GM12872 (cell line): ENCODE measurements around the gene OR56A1.

Experiments used
- TF ChIP-seq, protein P1 (sequence below): IDR thresholded peaks from 3 replicates; pipeline ENCODE4 v1.5.1; 2011; ENCODE audit warnings: low read depth, mild to moderate bottlenecking, low read length, moderate library complexity; ENCODE audit not compliant: insufficient read depth

The OR56A1 gene, protein sequence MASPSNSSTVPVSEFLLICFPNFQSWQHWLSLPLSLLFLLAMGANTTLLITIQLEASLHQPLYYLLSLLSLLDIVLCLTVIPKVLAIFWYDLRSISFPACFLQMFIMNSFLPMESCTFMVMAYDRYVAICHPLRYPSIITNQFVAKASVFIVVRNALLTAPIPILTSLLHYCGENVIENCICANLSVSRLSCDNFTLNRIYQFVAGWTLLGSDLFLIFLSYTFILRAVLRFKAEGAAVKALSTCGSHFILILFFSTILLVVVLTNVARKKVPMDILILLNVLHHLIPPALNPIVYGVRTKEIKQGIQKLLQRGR

DNA sequence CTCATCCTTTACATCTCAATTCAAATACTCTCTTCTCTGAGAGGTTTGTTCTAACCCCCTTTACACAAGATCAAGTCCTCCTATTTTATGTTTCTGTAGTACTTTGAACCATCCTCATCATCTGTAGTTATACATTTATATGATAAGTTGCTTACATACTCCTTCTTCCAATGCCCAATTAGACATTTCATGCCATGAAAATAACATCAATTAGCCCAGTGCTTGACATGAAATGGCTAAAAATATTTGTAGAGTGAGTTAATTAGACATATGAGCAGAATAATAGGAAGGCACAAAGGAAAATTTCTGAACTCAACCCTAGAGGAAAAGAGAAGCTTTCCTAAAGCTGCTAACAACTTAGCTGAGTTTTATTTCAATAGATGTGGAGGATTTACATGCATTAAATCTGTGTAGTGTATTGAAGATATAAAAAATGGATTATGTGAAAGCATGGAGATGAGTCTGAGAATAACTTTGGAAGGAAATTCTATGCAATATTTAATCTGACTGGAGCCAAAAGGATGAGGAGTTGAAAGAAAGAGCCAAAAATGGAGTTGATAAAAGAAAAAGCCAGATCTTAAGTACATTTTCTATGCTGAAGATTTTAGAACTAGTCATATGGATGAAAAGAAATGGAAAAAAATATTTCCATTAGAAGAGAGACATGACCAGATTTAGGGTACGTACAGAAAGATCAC lies at the start of gene OR56A1:
Gene OR56A1, minus strand, starts transcription at position 51 of the 698 bp plus-strand sequence. CDS start 3,066 bp downstream, outside the sequence.
- TF ChIP-seq, protein P1, sequence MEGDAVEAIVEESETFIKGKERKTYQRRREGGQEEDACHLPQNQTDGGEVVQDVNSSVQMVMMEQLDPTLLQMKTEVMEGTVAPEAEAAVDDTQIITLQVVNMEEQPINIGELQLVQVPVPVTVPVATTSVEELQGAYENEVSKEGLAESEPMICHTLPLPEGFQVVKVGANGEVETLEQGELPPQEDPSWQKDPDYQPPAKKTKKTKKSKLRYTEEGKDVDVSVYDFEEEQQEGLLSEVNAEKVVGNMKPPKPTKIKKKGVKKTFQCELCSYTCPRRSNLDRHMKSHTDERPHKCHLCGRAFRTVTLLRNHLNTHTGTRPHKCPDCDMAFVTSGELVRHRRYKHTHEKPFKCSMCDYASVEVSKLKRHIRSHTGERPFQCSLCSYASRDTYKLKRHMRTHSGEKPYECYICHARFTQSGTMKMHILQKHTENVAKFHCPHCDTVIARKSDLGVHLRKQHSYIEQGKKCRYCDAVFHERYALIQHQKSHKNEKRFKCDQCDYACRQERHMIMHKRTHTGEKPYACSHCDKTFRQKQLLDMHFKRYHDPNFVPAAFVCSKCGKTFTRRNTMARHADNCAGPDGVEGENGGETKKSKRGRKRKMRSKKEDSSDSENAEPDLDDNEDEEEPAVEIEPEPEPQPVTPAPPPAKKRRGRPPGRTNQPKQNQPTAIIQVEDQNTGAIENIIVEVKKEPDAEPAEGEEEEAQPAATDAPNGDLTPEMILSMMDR = no peak

DNA sequence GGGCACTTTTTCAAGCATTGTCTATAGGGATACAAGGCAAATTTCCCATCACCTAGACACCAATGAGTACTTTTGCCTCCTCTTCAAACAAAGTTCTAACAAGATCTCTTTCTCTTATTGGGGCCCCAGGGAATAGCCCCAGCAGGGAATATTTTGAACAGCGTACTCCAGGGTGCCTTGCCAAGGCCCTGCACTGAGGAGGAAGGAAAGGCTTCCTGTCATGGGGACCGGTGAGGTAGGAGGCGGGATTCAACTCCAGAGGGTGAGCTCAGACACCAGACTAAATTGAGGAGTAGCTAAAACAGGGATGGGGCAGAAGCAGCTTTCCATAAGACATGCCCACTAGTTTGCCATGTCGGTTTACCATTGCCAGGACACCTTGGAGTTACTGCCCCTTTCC lies 48.9 kb upstream of the OR56A1 start:
- TF ChIP-seq, protein P1 = no peak

DNA sequence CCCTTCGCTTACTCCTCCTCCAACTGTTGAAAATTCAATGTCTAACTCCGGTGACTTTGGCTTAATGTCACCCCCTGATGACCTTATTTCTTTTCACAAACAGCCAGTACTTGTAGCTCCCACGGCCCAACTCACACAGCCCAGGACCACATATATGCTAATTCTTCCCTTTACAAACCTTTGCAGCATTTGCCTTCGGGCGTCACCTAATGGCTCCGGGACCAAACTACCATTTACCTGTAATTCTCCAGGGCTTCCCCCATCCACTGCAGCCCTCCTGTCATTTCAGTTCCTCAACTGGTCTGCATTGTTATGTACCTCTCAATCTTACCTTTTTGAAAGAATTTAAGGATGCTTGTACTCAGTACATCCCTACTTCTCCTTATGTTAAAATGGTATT lies 47.2 kb upstream of the OR56A1 start:
- TF ChIP-seq, protein P1 = no peak

DNA sequence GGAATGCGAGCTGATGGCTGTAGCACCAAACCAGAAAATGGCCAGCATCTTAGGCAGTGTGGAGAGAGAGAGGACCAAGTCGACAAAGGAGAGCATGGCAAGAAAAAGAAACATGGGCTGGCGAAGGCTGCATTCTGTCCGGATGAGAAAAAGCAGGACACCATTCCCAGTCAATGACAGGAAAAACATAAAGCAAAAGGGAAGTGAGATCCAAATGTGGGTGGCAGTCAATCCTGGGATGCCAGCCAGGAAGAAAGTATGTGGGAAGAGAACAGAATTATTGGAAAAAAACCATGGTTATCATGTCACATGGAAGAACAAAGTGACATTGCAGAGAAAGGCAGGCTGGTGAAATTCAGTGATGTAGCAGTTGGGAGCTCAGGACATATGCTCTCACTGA lies 36.9 kb upstream of the OR56A1 start:
- TF ChIP-seq, protein P1 = no peak

DNA sequence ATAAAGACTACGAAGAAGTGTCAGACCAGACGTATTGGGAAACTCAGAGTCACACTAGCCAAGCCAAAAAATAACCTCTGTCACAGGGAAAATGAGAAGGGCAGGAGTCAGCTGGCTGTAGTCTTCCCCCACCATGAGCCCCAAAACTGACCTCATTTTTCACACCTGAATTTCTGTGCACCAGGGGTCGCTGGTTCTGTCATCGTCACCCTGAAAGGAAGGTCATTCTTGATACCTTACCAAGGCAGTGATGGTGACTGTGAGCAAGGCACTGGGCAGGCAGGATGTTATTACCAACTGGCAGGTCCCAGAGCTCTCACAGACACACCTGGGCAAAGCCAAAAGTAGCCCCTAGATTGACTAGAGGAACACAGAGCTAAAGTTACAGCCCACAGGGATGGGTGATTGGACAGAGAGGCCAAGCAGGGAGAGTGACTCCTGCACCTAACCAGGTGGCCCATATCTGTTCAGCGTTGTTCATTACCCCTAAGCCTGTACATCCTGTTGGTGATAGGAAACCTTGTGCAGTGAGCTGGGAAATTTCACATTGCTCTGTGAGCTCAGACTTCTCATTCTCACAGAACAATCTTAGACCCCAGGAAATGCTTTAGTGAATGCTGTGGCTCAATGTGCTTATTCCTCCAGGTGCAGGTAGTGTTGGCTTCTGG lies 32.3 kb upstream of the OR56A1 start:
- TF ChIP-seq, protein P1 = peak; percentile 27; the same call in 1 of the 3 replicates

DNA sequence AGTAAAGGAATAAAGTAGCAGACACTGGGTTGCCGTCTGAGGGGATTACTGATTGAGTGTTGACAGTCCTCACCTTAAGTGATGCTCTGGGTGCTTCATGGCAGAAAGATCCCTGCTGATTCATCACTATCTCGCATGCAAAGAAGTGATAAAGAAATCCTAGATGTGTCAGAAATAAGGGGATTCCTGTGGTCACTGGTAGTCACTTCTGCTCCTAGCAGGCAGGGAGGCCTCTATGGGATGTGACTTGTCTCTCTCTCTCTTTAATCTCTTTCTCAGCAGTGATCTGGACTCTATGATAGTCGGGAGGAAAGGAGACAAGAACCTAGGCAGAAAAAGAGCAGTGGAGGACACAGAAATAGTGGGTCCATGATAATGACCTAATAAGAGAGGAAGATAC lies 30.9 kb upstream of the OR56A1 start:
- TF ChIP-seq, protein P1 = no peak

DNA sequence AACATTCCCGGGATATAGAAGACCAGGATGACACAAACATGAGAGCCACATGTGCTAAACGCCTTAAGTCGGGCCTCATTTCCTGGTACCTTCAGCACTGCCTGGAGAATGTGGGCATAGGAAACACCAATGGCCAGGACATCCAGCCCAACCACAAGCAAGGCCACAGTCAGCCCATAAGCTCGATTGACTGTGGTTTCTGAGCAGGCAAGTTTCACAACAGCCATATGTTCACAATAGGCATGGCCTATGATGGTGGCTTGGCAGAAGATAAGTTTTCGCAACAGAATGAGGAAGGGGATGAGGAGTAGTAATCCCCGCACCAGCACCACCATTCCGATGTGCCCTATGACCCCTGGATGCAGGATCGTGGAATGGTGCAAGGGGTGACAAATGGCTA lies 26.9 kb upstream of the OR56A1 start:
- TF ChIP-seq, protein P1 = no peak
